Endodermal cell (in vitro differentiated cells): ENCODE measurements around the gene AGXT2. TPM values are rescaled to one million over a fixed set of nuclear protein-coding genes. Genes with fewer than 3 reads are reported as not detected.

Experiments
- DNase-seq: peaks from one replicate; pipeline ENCODE4 v3.0.0-alpha.2; 2017
- H3K27ac ChIP-seq: 2 replicates; pipeline ENCODE4 v1.5.1; 2013; ENCODE audit warnings: mild to moderate bottlenecking, low read depth, low read length, moderate library complexity
- H3K27me3 ChIP-seq: 2 replicates; pipeline ENCODE4 v1.6.1; 2013; ENCODE audit warnings: mild to moderate bottlenecking, low read length, moderate library complexity; ENCODE audit not compliant: insufficient read depth, control insufficient read depth, poor library complexity, severe bottlenecking
- H3K36me3 ChIP-seq: 2 replicates; pipeline ENCODE4 v1.7.0; 2013; ENCODE audit warnings: mild to moderate bottlenecking, low read length, moderate library complexity; ENCODE audit not compliant: control insufficient read depth, insufficient read depth
- H3K4me1 ChIP-seq: one replicate; pipeline ENCODE4 v1.7.0; 2013; ENCODE audit warnings: low read length; ENCODE audit not compliant: control insufficient read depth, insufficient read depth
- H3K4me3 ChIP-seq: 2 replicates; pipeline ENCODE4 v1.5.1; 2013; ENCODE audit warnings: mild to moderate bottlenecking, low read length, moderate library complexity
- H3K9ac ChIP-seq: 2 replicates; pipeline ENCODE4 v1.6.1; 2013; ENCODE audit warnings: mild to moderate bottlenecking, low read length, moderate library complexity; ENCODE audit not compliant: poor library complexity, severe bottlenecking; ENCODE audit errors: extremely low read depth
- H3K9me3 ChIP-seq: 2 replicates; pipeline ENCODE4 v1.6.1; 2013; ENCODE audit warnings: mild to moderate bottlenecking, low read length, moderate library complexity; ENCODE audit not compliant: control insufficient read depth
- H3K27ac Mint-ChIP-seq: 2 replicates; pipeline ENCODE4 v1.8.0; 2020; ENCODE audit warnings: mixed read lengths
- H3K27me3 Mint-ChIP-seq: 2 replicates; pipeline ENCODE4 v1.8.0; 2021; ENCODE audit warnings: mild to moderate bottlenecking, mixed read lengths; ENCODE audit not compliant: insufficient read depth
- H3K36me3 Mint-ChIP-seq: 2 replicates; pipeline ENCODE4 v1.8.0; 2020; ENCODE audit warnings: low read depth, mixed read lengths
- H3K4me1 Mint-ChIP-seq: 2 replicates; pipeline ENCODE4 v1.8.0; 2020; ENCODE audit warnings: mixed read lengths
- H3K4me3 Mint-ChIP-seq: 2 replicates; pipeline ENCODE4 v1.8.0; 2020; ENCODE audit warnings: mild to moderate bottlenecking, moderate library complexity, mixed read lengths
- H3K9me3 Mint-ChIP-seq: 2 replicates; pipeline ENCODE4 v1.8.0; 2020; ENCODE audit warnings: mild to moderate bottlenecking, mixed read lengths
- WGBS, 2 experiments: methylation state at CpG; one replicate each; pipeline versions ENCODE4 v1.1.5 to v1.1.7; 2013; ENCODE audit warnings: missing lambda C conversion rate in 2 of 2, mixed read lengths in 1 of 2; ENCODE audit not compliant: insufficient coverage in 1 of 2, insufficient read length in 1 of 2; 5-methylcytosine and 5-hydroxymethylcytosine counted together
- total RNA-seq, 2 donors: library from RNA; stranded (reverse); fragmentation: NEBNext Ultra II Directional in 1 of 2; extraction: Animal tissue kit (Norgen Biotek cat#: 25700) in 1 of 2; gene quantifications; 2 replicates in 1 of 2; 3 replicates in 1 of 2; pipeline ENCODE4 v1.2.1, GENCODE V29; 2021
- TF ChIP-seq, protein P1 (sequence below): fragments of 200-600 bp; sonication (generic); conservative IDR thresholded peaks from 2 replicates; pipeline ENCODE4 v1.5.0; 2021; ENCODE audit warnings: antibody characterized with exemption, mild to moderate bottlenecking

The AGXT2 gene
- total RNA-seq, 2 donors from 2014 or later = not detected

DNA sequence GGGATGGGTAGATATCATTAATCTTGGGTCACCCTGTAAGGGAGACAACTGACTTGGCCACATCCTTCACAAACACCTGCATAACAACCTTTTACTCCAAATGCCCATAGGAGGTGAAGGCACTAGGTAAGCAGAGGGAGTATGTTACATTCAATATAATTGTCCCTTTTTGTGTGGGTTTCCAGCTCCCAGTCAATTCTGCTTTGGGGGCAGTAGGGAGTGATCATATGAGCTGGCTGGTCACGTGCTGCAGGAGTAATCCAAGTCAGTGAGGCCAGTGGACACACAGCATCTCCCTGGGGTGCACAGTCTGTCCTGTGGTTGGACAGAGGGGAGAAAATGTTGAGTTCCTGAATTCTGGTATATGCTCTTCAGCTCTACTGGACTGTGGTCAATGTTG lies 1.2 kb upstream of the AGXT2 start:
- no peaks in the 10 kb centered on the region for H3K27me3 ChIP-seq

DNA sequence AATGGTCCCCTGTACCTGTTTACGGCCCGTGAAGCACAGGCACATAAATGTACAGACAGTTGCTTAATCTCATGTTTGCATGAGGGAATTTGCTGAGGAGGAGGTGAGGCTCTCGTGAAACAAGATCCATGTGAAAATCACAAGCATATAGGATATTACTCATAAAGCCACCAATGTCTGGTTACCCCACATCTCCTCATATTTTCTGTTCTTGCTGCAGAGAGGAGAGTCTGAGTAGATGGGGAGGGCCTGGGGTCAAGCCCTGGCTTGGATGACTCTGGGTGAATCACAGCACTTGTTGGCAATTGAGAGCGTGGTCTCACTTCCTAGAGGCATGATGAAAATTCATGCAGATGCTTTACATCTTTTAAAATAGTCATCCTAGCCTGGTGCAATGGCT lies 975 bp downstream of the AGXT2 start:
- H3K27me3 Mint-ChIP-seq = no peaks in the 10 kb centered on the region
- no peak overlapping the region for H3K4me3 ChIP-seq
- H3K9me3 Mint-ChIP-seq = no peaks in the 10 kb centered on the region
- no peak for DNase-seq
- peaks cover 5% of the 10 kb centered on the region for H3K4me1 Mint-ChIP-seq
- H3K36me3 Mint-ChIP-seq = no peaks in the 10 kb centered on the region
- no peaks in the 10 kb centered on the region for H3K9me3 ChIP-seq
- no peak overlapping the region for H3K27ac Mint-ChIP-seq
- H3K9ac ChIP-seq = no peak overlapping the region
- no peaks in the 10 kb centered on the region for H3K36me3 ChIP-seq
- H3K4me3 Mint-ChIP-seq = no peak overlapping the region
- H3K27ac ChIP-seq = no peak overlapping the region
- 96 to 100% methylated on average over 3 to 4 of the region's 4 CpGs for WGBS, 2 experiments
- no peaks in the 10 kb centered on the region for H3K27me3 ChIP-seq
- peaks cover 3% of the 10 kb centered on the region for H3K4me1 ChIP-seq
- TF ChIP-seq, protein P1, sequence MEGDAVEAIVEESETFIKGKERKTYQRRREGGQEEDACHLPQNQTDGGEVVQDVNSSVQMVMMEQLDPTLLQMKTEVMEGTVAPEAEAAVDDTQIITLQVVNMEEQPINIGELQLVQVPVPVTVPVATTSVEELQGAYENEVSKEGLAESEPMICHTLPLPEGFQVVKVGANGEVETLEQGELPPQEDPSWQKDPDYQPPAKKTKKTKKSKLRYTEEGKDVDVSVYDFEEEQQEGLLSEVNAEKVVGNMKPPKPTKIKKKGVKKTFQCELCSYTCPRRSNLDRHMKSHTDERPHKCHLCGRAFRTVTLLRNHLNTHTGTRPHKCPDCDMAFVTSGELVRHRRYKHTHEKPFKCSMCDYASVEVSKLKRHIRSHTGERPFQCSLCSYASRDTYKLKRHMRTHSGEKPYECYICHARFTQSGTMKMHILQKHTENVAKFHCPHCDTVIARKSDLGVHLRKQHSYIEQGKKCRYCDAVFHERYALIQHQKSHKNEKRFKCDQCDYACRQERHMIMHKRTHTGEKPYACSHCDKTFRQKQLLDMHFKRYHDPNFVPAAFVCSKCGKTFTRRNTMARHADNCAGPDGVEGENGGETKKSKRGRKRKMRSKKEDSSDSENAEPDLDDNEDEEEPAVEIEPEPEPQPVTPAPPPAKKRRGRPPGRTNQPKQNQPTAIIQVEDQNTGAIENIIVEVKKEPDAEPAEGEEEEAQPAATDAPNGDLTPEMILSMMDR = no peak

More for the DNA sequence above, 1.2 kb upstream of the AGXT2 start:
- Mint-ChIP-seq H3K36me3 (no peaks in the 10 kb centered on the region), H3K27ac (no peak overlapping the region), H3K4me3 (no peak overlapping the region), H3K9me3 (no peaks in the 10 kb centered on the region), H3K4me1 (peaks cover 5% of the 10 kb centered on the region), H3K27me3 (no peaks in the 10 kb centered on the region)
- no peaks in the 10 kb centered on the region for H3K9me3 ChIP-seq
- peaks cover 3% of the 10 kb centered on the region for H3K4me1 ChIP-seq
- DNase-seq = no peak
- WGBS, 2 experiments = 84 to 100% methylated on average over 1 of the region's 1 CpG
- TF ChIP-seq, protein P1 = no peak
- H3K4me3 ChIP-seq = no peak overlapping the region
- no peak overlapping the region for H3K9ac ChIP-seq
- no peak overlapping the region for H3K27ac ChIP-seq
- no peaks in the 10 kb centered on the region for H3K36me3 ChIP-seq

DNA sequence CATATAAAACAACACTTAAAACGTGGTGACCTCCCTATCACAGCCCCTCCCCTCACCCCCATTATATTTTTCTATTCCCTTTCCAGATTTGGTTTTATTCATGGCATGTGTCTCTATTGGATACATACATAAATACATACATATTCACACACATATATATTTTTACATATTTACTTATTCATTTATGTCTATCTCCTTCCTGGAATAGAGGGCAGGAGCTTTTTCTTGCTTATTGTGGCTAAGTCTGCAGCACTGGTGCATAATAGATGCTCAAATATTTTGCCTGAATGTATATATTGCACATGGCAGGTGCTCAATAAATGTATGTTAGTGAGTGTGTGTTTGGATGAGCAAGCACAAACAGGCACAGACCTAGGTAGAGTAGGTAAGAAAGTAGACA lies 2.5 kb downstream of the AGXT2 start:
- H3K9me3 Mint-ChIP-seq = no peaks in the 10 kb centered on the region
- no peaks in the 10 kb centered on the region for H3K36me3 Mint-ChIP-seq
- H3K36me3 ChIP-seq = no peaks in the 10 kb centered on the region
- H3K9me3 ChIP-seq = no peaks in the 10 kb centered on the region
- TF ChIP-seq, protein P1 = no peak
- H3K4me3 ChIP-seq = no peak overlapping the region
- H3K4me1 ChIP-seq = peaks cover 3% of the 10 kb centered on the region
- no peak overlapping the region for H3K27ac ChIP-seq
- no peaks in the 10 kb centered on the region for H3K27me3 Mint-ChIP-seq
- WGBS, 2 experiments = 73% methylated on average over 1 of the region's 1 CpG; no CpG with 5 or more reads in 1 of the 2 experiments
- peaks cover 3% of the 10 kb centered on the region for H3K4me1 Mint-ChIP-seq
- DNase-seq = no peak
- no peaks in the 10 kb centered on the region for H3K27me3 ChIP-seq
- no peak overlapping the region for H3K9ac ChIP-seq
- no peak overlapping the region for H3K4me3 Mint-ChIP-seq
- no peak overlapping the region for H3K27ac Mint-ChIP-seq
